Measurements from ENCODE around the gene CPXM2. TPM values are rescaled to one million over a fixed set of nuclear protein-coding genes. Genes with fewer than 3 reads are reported as not detected.

The CPXM2 gene
- total RNA-seq, 1 donor = not detected

- no peak for DNase-seq (ENCODE audit: low read depth)
- H3K4me3 ChIP-seq (ENCODE audit: low read depth, low read length) = no peak overlapping the region
- TF ChIP-seq CTCF (IDR thresholded peaks at IDR 0.05; ENCODE audit: insufficient read depth, low read depth, low read length) = no peak
These were observed 129.9 kb downstream of the CPXM2 start for GRCh38 chr10:123761666-123762230.

- no peak overlapping the region for H3K4me3 ChIP-seq (ENCODE audit: low read depth, low read length)
- TF ChIP-seq CTCF (IDR thresholded peaks at IDR 0.05; ENCODE audit: insufficient read depth, low read depth, low read length) = no peak
- DNase-seq (ENCODE audit: low read depth) = no peak
These were observed 130.6 kb downstream of the CPXM2 start for GRCh38 chr10:123761038-123761428.

- H3K4me3 ChIP-seq (ENCODE audit: low read depth, low read length) = no peak overlapping the region
- DNase-seq (ENCODE audit: low read depth) = no peak
- no peak for TF ChIP-seq CTCF (IDR thresholded peaks at IDR 0.05; ENCODE audit: insufficient read depth, low read depth, low read length)
These were observed 131.1 kb downstream of the CPXM2 start for GRCh38 chr10:123760356-123761037.

GRCh38 chr10:123759501-123760031, 132.0 kb downstream of the CPXM2 start:
- DNase-seq (ENCODE audit: low read depth) = no peak
- TF ChIP-seq CTCF (IDR thresholded peaks at IDR 0.05; ENCODE audit: insufficient read depth, low read depth, low read length) = no peak
- H3K4me3 ChIP-seq (ENCODE audit: low read depth, low read length) = no peak overlapping the region

- TF ChIP-seq CTCF (IDR thresholded peaks at IDR 0.05; ENCODE audit: insufficient read depth, low read depth, low read length) = no peak
- DNase-seq (ENCODE audit: low read depth) = no peak
- H3K4me3 ChIP-seq (ENCODE audit: low read depth, low read length) = no peak overlapping the region
These were observed 132.6 kb downstream of the CPXM2 start for GRCh38 chr10:123759041-123759440.

GRCh38 chr10:123757853-123758252, 133.8 kb downstream of the CPXM2 start:
- no peak for TF ChIP-seq CTCF (IDR thresholded peaks at IDR 0.05; ENCODE audit: insufficient read depth, low read depth, low read length)
- no peak overlapping the region for H3K4me3 ChIP-seq (ENCODE audit: low read depth, low read length)
- no peak for DNase-seq (ENCODE audit: low read depth)
